Prostate gland (tissue), 2 donors: Measurements from ENCODE around the gene APBA1. TPM values are rescaled to one million over a fixed set of nuclear protein-coding genes. Genes with fewer than 3 reads are reported as not detected.

Source experiments
- DNase-seq: peaks from one replicate; pipeline ENCODE4 v3.0.0-alpha.2; 2019; ENCODE audit warnings: low spot score
- H3K27ac ChIP-seq, 2 donors: fragments of 200-600 bp; sonication (generic); 2 replicates each; pipeline ENCODE4 v1.5.1; 2017 to 2019
- H3K27me3 ChIP-seq: fragments of 200-600 bp; sonication (generic); replicated peaks from 2 replicates; pipeline ENCODE4 v1.5.1; 2019; ENCODE audit not compliant: insufficient read depth
- H3K36me3 ChIP-seq, 2 donors: fragments of 200-600 bp; sonication (generic); 1 replicate in 1 of 2; 2 replicates in 1 of 2; pipeline versions ENCODE4 v1.5.1 to v1.8.1; 2017 to 2019
- H3K4me1 ChIP-seq: fragments of 200-600 bp; sonication (generic); replicated peaks from 2 replicates; pipeline ENCODE4 v1.5.1; 2019
- H3K4me3 ChIP-seq, 2 donors: fragments of 200-600 bp; sonication (generic); 2 replicates each; pipeline ENCODE4 v1.5.1; 2017 to 2019
- H3K9me3 ChIP-seq: fragments of 200-600 bp; sonication (generic); 2 replicates; pipeline ENCODE4 v1.5.1; 2017
- POLR2A ChIP-seq: fragments of 450-650 bp; IDR thresholded peaks from one replicate; pipeline ENCODE4 v1.6.1; 2016; ENCODE audit warnings: antibody characterized with exemption, mild to moderate bottlenecking
- POLR2AphosphoS5 ChIP-seq: sonication (generic); formaldehyde crosslinking; IDR thresholded peaks from one replicate; pipeline ENCODE4 v1.6.1; 2017; ENCODE audit warnings: antibody characterized with exemption
- WGBS: methylation state at CpG from one replicate; pipeline ENCODE4 v1.1.5; 2018; 5-methylcytosine and 5-hydroxymethylcytosine counted together
- intact Hi-C: fragments of 100-400 bp; cut with DNase I; formaldehyde crosslinking; loops from one replicate; pipeline ENCODE4 v1.14.2; 2022
- total RNA-seq, 2 donors: library from RNA; depleted of rRNA; stranded (reverse); fragments of >200 nt; gene quantifications; one replicate each; pipeline ENCODE4 v1.1.0, GENCODE V29; 2016
- TF ChIP-seq, protein P1 (sequence below), 4 experiments: fragments of 200-600 bp in 2 of 4; fragments of 450-650 bp in 2 of 4; sonication (generic) in 2 of 4; IDR thresholded peaks; 1 replicate in 3 of 4; 2 replicates in 1 of 4; pipeline ENCODE4 v1.5.1; 2016 to 2019; ENCODE audit warnings: antibody characterized with exemption in 4 of 4, mild to moderate bottlenecking in 2 of 4, moderate library complexity in 2 of 4

Gene APBA1
- total RNA-seq, 2 donors from 2014 or later, result 2.2 to 7.5 TPM

DNA sequence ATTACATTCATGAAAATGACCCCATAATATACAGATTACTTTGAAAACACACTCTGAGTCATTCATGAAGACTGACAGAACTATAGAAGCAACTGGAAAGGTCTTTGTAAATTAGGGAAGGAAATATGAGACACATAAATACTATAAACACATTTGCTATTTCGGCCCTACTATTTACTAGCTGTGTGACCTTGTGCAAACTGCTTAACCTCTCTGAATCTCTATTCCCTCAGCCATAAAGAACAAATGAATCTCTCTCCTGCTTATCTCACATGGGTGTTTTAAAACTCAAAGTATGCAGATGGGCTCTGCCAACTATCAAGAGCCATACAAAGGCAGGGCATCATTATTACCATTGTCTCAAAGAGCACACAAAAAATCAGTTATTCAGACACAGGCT is 52.9 kb downstream of the APBA1 start:
- 92% methylated on average over 1 of the region's 1 CpG for WGBS
- Histone ChIP-seq H3K4me1 (no peaks in the 10 kb centered on the region), H3K9me3 (no peaks in the 10 kb centered on the region), H3K36me3 (no peaks in the 10 kb centered on the region), H3K27me3 (no peaks in the 10 kb centered on the region), H3K4me3 (no peak overlapping the region), H3K27ac (no peak overlapping the region)
- intact Hi-C loops, result no loop called here
- TF ChIP-seq POLR2AphosphoS5 (no peak), POLR2A (no peak)
- TF ChIP-seq, protein P1, sequence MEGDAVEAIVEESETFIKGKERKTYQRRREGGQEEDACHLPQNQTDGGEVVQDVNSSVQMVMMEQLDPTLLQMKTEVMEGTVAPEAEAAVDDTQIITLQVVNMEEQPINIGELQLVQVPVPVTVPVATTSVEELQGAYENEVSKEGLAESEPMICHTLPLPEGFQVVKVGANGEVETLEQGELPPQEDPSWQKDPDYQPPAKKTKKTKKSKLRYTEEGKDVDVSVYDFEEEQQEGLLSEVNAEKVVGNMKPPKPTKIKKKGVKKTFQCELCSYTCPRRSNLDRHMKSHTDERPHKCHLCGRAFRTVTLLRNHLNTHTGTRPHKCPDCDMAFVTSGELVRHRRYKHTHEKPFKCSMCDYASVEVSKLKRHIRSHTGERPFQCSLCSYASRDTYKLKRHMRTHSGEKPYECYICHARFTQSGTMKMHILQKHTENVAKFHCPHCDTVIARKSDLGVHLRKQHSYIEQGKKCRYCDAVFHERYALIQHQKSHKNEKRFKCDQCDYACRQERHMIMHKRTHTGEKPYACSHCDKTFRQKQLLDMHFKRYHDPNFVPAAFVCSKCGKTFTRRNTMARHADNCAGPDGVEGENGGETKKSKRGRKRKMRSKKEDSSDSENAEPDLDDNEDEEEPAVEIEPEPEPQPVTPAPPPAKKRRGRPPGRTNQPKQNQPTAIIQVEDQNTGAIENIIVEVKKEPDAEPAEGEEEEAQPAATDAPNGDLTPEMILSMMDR (IDR thresholded peaks at IDR 0.05), result no peak
- DNase-seq, result no peak

DNA sequence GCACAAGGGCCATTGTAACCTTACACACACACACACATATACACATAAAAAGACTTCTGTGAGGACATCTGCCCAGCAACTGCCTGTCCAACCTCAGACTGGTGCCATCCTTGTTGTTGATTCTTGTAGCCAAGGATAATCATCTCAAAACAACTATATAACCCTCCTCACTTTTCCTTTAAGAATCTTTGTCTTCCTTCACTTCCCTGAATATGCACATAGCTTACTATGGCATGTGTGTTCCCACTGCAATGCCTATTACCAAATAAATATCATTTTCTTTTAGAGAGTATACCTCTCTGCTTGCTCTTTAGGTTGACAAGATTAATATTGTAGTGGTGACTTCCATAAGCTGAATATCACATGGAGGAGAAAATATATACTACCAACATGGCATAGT is 55.2 kb downstream of the APBA1 start:
- Histone ChIP-seq H3K4me1 (no peaks in the 10 kb centered on the region), H3K27ac (no peak overlapping the region), H3K36me3 (no peaks in the 10 kb centered on the region), H3K9me3 (no peaks in the 10 kb centered on the region), H3K27me3 (no peaks in the 10 kb centered on the region), H3K4me3 (no peak overlapping the region)
- no peak for DNase-seq
- TF ChIP-seq POLR2A, result no peak
- intact Hi-C loops, result no loop called here

DNA sequence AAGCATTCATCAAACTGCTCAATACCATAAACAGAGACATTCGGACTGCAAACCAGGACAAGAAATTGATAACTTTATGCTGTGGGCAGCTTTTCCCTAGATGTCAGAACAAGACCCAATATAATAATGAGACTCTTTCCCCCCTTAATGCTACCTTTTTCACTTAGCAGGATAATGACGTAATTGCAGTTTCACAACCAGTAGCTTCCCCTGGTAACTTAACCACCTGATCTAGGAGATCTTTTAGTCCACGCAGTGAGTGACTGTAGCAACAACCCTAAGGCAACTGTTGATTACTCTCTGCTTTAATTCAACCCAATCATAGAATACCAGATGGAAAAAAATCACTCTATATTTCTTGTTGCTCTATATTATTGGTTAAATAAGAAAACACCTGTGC is 56.3 kb downstream of the APBA1 start:
- Histone ChIP-seq H3K4me1 (no peaks in the 10 kb centered on the region), H3K9me3 (no peaks in the 10 kb centered on the region), H3K36me3 (no peaks in the 10 kb centered on the region), H3K4me3 (no peak overlapping the region), H3K27me3 (no peaks in the 10 kb centered on the region), H3K27ac (no peak overlapping the region)
- 95% methylated on average over 3 of the region's 3 CpGs for WGBS
- no peak for DNase-seq
- intact Hi-C loops, result no loop called here
- no peak for TF ChIP-seq POLR2AphosphoS5
- no peak for TF ChIP-seq POLR2A
- TF ChIP-seq, protein P1 (IDR thresholded peaks at IDR 0.05), result no peak

DNA sequence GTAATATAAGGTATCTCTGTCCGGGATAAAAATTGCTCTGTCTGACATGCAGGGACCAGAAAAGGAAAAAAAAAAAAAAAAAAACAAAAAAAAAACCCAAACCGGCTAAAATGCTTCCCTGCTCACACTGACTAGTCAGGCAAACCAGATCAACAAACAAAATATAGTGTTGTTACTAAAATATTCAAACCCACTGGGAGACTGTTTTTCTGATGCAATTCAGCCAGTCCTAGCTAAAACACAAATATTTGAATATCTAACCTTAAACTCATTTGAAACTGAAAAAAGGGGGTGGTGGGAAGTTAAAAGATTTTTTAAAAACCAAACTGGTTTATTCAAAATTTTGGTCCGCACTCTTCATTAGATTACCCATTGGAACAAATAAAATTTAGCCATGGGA is 61.0 kb downstream of the APBA1 start:
- H3K36me3 ChIP-seq, result no peaks in the 10 kb centered on the region
- intact Hi-C loops, result no loop called here
- H3K4me1 ChIP-seq, result no peaks in the 10 kb centered on the region
- no peak for DNase-seq
- no peak overlapping the region for H3K27ac ChIP-seq
- TF ChIP-seq, protein P1 (IDR thresholded peaks at IDR 0.05), result no peak
- TF ChIP-seq POLR2A, result no peak
- no peak for TF ChIP-seq POLR2AphosphoS5
- 70% methylated on average over 3 of the region's 3 CpGs for WGBS
- no peaks in the 10 kb centered on the region for H3K9me3 ChIP-seq
- H3K27me3 ChIP-seq, result no peaks in the 10 kb centered on the region
- H3K4me3 ChIP-seq, result no peak overlapping the region

DNA sequence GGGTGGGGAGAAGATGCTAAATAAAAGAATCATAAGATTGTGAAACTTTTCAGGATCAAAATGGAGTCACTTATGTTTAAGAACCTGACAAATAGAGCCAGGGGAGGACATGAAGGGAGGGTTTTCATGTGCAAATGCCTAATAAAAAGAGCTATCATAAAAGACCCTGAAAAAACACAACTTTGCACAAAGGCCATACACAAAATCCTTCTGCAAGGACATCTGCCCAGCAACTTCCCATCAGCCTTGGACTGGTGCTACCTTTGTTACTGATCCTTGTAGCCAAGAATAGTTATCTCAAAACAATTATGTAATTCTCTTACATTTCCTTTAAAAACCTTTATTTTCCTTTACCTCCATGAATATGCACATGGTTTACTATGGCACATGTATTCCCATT is 63.0 kb downstream of the APBA1 start:
- intact Hi-C loops, result no loop called here
- DNase-seq, result no peak
- Histone ChIP-seq H3K27me3 (no peaks in the 10 kb centered on the region), H3K4me3 (no peak overlapping the region), H3K9me3 (no peaks in the 10 kb centered on the region), H3K4me1 (no peaks in the 10 kb centered on the region), H3K36me3 (no peaks in the 10 kb centered on the region), H3K27ac (no peak overlapping the region)
- TF ChIP-seq, protein P1 (IDR thresholded peaks at IDR 0.05), result no peak
- TF ChIP-seq POLR2A, result no peak

DNA sequence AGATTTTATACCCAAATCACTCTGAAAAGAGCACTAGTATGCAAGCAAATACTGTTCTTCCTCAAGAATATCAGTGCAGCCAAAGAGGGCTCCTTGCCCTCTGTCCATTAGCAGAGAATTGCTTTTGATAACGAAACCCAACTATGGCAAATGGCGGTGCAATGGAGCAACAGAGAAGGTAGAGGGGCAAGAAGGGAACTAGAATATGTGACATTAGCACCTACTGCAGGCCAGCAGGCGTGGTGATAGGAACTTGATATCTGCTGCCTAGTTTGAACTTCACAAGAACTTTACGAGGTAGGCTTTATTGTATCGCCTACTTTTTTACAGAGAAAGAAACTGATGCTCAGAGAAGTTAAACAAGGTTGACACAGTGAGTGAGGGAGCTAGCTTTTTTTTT is 66.1 kb downstream of the APBA1 start:
- Histone ChIP-seq H3K4me3 (no peak overlapping the region), H3K4me1 (no peaks in the 10 kb centered on the region), H3K9me3 (no peaks in the 10 kb centered on the region), H3K36me3 (no peaks in the 10 kb centered on the region), H3K27me3 (no peaks in the 10 kb centered on the region), H3K27ac (no peak overlapping the region)
- DNase-seq, result no peak
- TF ChIP-seq POLR2A, result no peak
- TF ChIP-seq, protein P1 (IDR thresholded peaks at IDR 0.05), result no peak
- TF ChIP-seq POLR2AphosphoS5, result no peak
- 82% methylated on average over 5 of the region's 5 CpGs for WGBS
- intact Hi-C loops, result no loop called here
